Endodermal cell (in vitro differentiated cells): Measurements from ENCODE around the gene SLAMF7. TPM values are rescaled to one million over a fixed set of nuclear protein-coding genes. Genes with fewer than 3 reads are reported as not detected.

Experiments
- DNase-seq: peaks from one replicate; pipeline ENCODE4 v3.0.0-alpha.2; 2017
- H3K27ac ChIP-seq: 2 replicates; pipeline ENCODE4 v1.5.1; 2013; ENCODE audit warnings: mild to moderate bottlenecking, low read depth, low read length, moderate library complexity
- H3K27me3 ChIP-seq: 2 replicates; pipeline ENCODE4 v1.6.1; 2013; ENCODE audit warnings: mild to moderate bottlenecking, low read length, moderate library complexity; ENCODE audit not compliant: insufficient read depth, control insufficient read depth, poor library complexity, severe bottlenecking
- H3K36me3 ChIP-seq: 2 replicates; pipeline ENCODE4 v1.7.0; 2013; ENCODE audit warnings: mild to moderate bottlenecking, low read length, moderate library complexity; ENCODE audit not compliant: control insufficient read depth, insufficient read depth
- H3K4me1 ChIP-seq: one replicate; pipeline ENCODE4 v1.7.0; 2013; ENCODE audit warnings: low read length; ENCODE audit not compliant: control insufficient read depth, insufficient read depth
- H3K4me3 ChIP-seq: 2 replicates; pipeline ENCODE4 v1.5.1; 2013; ENCODE audit warnings: mild to moderate bottlenecking, low read length, moderate library complexity
- H3K9ac ChIP-seq: 2 replicates; pipeline ENCODE4 v1.6.1; 2013; ENCODE audit warnings: mild to moderate bottlenecking, low read length, moderate library complexity; ENCODE audit not compliant: poor library complexity, severe bottlenecking; ENCODE audit errors: extremely low read depth
- H3K9me3 ChIP-seq: 2 replicates; pipeline ENCODE4 v1.6.1; 2013; ENCODE audit warnings: mild to moderate bottlenecking, low read length, moderate library complexity; ENCODE audit not compliant: control insufficient read depth
- H3K27ac Mint-ChIP-seq: 2 replicates; pipeline ENCODE4 v1.8.0; 2020; ENCODE audit warnings: mixed read lengths
- H3K27me3 Mint-ChIP-seq: 2 replicates; pipeline ENCODE4 v1.8.0; 2021; ENCODE audit warnings: mild to moderate bottlenecking, mixed read lengths; ENCODE audit not compliant: insufficient read depth
- H3K36me3 Mint-ChIP-seq: 2 replicates; pipeline ENCODE4 v1.8.0; 2020; ENCODE audit warnings: low read depth, mixed read lengths
- H3K4me1 Mint-ChIP-seq: 2 replicates; pipeline ENCODE4 v1.8.0; 2020; ENCODE audit warnings: mixed read lengths
- H3K4me3 Mint-ChIP-seq: 2 replicates; pipeline ENCODE4 v1.8.0; 2020; ENCODE audit warnings: mild to moderate bottlenecking, moderate library complexity, mixed read lengths
- H3K9me3 Mint-ChIP-seq: 2 replicates; pipeline ENCODE4 v1.8.0; 2020; ENCODE audit warnings: mild to moderate bottlenecking, mixed read lengths
- WGBS, 2 experiments: methylation state at CpG; one replicate each; pipeline versions ENCODE4 v1.1.5 to v1.1.7; 2013; ENCODE audit warnings: missing lambda C conversion rate in 2 of 2, mixed read lengths in 1 of 2; ENCODE audit not compliant: insufficient coverage in 1 of 2, insufficient read length in 1 of 2; 5-methylcytosine and 5-hydroxymethylcytosine counted together
- total RNA-seq, 2 donors: library from RNA; stranded (reverse); fragmentation: NEBNext Ultra II Directional in 1 of 2; extraction: Animal tissue kit (Norgen Biotek cat#: 25700) in 1 of 2; gene quantifications; 2 replicates in 1 of 2; 3 replicates in 1 of 2; pipeline ENCODE4 v1.2.1, GENCODE V29; 2021
- TF ChIP-seq, protein P1 (sequence below): fragments of 200-600 bp; sonication (generic); conservative IDR thresholded peaks from 2 replicates; pipeline ENCODE4 v1.5.0; 2021; ENCODE audit warnings: antibody characterized with exemption, mild to moderate bottlenecking

The SLAMF7 gene
- total RNA-seq, 2 donors from 2014 or later: not detected

GRCh38 chr1:160746836-160747500 is 7.9 kb downstream of the SLAMF7 start:
- 73 to 75% methylated on average over 2 to 7 of the region's 7 CpGs for WGBS, 2 experiments
- Mint-ChIP-seq H3K9me3 (no peaks in the 10 kb centered on the region), H3K4me3 (no peak overlapping the region), H3K4me1 (peaks cover 14% of the 10 kb centered on the region), H3K27me3 (peaks cover 16% of the 10 kb centered on the region), H3K27ac (no peak overlapping the region), H3K36me3 (no peaks in the 10 kb centered on the region)
- Histone ChIP-seq H3K4me3 (no peak overlapping the region), H3K36me3 (no peaks in the 10 kb centered on the region), H3K27ac (no peak overlapping the region), H3K9ac (no peak overlapping the region), H3K27me3 (peaks cover 13% of the 10 kb centered on the region), H3K9me3 (no peaks in the 10 kb centered on the region), H3K4me1 (no peaks in the 10 kb centered on the region)
- TF ChIP-seq, protein P1, sequence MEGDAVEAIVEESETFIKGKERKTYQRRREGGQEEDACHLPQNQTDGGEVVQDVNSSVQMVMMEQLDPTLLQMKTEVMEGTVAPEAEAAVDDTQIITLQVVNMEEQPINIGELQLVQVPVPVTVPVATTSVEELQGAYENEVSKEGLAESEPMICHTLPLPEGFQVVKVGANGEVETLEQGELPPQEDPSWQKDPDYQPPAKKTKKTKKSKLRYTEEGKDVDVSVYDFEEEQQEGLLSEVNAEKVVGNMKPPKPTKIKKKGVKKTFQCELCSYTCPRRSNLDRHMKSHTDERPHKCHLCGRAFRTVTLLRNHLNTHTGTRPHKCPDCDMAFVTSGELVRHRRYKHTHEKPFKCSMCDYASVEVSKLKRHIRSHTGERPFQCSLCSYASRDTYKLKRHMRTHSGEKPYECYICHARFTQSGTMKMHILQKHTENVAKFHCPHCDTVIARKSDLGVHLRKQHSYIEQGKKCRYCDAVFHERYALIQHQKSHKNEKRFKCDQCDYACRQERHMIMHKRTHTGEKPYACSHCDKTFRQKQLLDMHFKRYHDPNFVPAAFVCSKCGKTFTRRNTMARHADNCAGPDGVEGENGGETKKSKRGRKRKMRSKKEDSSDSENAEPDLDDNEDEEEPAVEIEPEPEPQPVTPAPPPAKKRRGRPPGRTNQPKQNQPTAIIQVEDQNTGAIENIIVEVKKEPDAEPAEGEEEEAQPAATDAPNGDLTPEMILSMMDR: no peak
- DNase-seq: no peak

- Histone ChIP-seq H3K4me3 (no peak overlapping the region), H3K27me3 (peaks cover 13% of the 10 kb centered on the region), H3K36me3 (no peaks in the 10 kb centered on the region), H3K27ac (no peak overlapping the region), H3K4me1 (no peaks in the 10 kb centered on the region), H3K9ac (no peak overlapping the region), H3K9me3 (no peaks in the 10 kb centered on the region)
- Mint-ChIP-seq H3K36me3 (no peaks in the 10 kb centered on the region), H3K27me3 (peaks cover 16% of the 10 kb centered on the region), H3K9me3 (no peaks in the 10 kb centered on the region), H3K27ac (no peak overlapping the region), H3K4me3 (no peak overlapping the region), H3K4me1 (peaks cover 9% of the 10 kb centered on the region)
- no peak for DNase-seq
- TF ChIP-seq, protein P1: no peak
These were observed 8.7 kb downstream of the SLAMF7 start for GRCh38 chr1:160747717-160748116.

DNA sequence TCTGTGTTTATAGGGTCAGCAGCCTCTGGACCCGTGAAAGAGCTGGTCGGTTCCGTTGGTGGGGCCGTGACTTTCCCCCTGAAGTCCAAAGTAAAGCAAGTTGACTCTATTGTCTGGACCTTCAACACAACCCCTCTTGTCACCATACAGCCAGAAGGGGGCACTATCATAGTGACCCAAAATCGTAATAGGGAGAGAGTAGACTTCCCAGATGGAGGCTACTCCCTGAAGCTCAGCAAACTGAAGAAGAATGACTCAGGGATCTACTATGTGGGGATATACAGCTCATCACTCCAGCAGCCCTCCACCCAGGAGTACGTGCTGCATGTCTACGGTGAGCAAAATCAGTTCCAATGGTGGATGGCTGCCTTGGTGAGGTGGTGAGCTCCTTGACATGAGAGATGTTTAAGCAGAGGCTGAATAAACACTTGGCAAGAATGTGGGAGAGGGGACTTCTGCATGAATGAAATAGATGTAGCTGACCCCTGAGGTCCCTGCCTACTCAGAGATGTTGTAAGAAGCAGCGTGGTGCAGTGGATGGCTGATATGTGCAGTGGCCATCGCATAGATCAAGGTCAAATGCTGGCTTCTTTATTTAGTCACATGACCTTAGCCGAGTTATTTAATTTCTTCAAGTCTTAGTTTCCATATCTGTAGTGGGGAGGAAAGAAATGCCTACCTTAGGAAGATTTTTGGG is 9.3 kb downstream of the SLAMF7 start:
- Mint-ChIP-seq H3K9me3 (no peaks in the 10 kb centered on the region), H3K36me3 (no peaks in the 10 kb centered on the region), H3K27me3 (peaks cover 16% of the 10 kb centered on the region), H3K4me3 (no peak overlapping the region), H3K4me1 (peaks cover 9% of the 10 kb centered on the region), H3K27ac (no peak overlapping the region)
- TF ChIP-seq, protein P1: peak; percentile 67
- Histone ChIP-seq H3K9me3 (no peaks in the 10 kb centered on the region), H3K4me1 (no peaks in the 10 kb centered on the region), H3K27me3 (peaks cover 13% of the 10 kb centered on the region), H3K4me3 (no peak overlapping the region), H3K36me3 (no peaks in the 10 kb centered on the region), H3K9ac (no peak overlapping the region), H3K27ac (no peak overlapping the region)
- 89 to 95% methylated on average over 7 to 10 of the region's 10 CpGs for WGBS, 2 experiments
- DNase-seq: peak; percentile 54
